Ishikawa (cell line): ENCODE results near the gene KCNJ6.

Experiments used
- CEBPB ChIP-seq: IDR thresholded peaks from 2 replicates; pipeline ENCODE4 v1.6.1; 2012
- CREB1 ChIP-seq: IDR thresholded peaks from 2 replicates; pipeline ENCODE4 v1.6.1; 2012; ENCODE audit warnings: low read depth
- EGR1 ChIP-seq: IDR thresholded peaks from 2 replicates; pipeline ENCODE4 v1.6.1; 2012
- EP300 ChIP-seq: IDR thresholded peaks from 2 replicates; pipeline ENCODE4 v1.6.1; 2012; ENCODE audit warnings: borderline replicate concordance
- FOXM1 ChIP-seq: IDR thresholded peaks from 2 replicates; pipeline ENCODE4 v1.6.1; 2012; ENCODE audit warnings: low read depth, borderline replicate concordance
- NFIC ChIP-seq: IDR thresholded peaks from 2 replicates; pipeline ENCODE4 v1.6.1; 2012
- RAD21 ChIP-seq: IDR thresholded peaks from 2 replicates; pipeline ENCODE4 v1.6.1; 2012; ENCODE audit warnings: low read depth
- TAF1 ChIP-seq: IDR thresholded peaks from 2 replicates; pipeline ENCODE4 v1.6.1; 2012; ENCODE audit warnings: low read depth, mild to moderate bottlenecking
- TCF12 ChIP-seq: IDR thresholded peaks from 2 replicates; pipeline ENCODE4 v1.6.1; 2012; ENCODE audit warnings: low read depth
- TEAD4 ChIP-seq: IDR thresholded peaks from 2 replicates; pipeline ENCODE4 v1.6.1; 2012
- YY1 ChIP-seq: IDR thresholded peaks from 2 replicates; pipeline ENCODE4 v1.6.1; 2012; ENCODE audit warnings: low read depth
- TF ChIP-seq, protein P1 (sequence below): IDR thresholded peaks from 2 replicates; pipeline ENCODE4 v1.6.1; 2012; ENCODE audit warnings: low read depth, mild to moderate bottlenecking
- TF ChIP-seq, protein P2 (sequence below): IDR thresholded peaks from 2 replicates; pipeline ENCODE4 v1.6.1; 2012
- TF ChIP-seq, protein P3 (sequence below): IDR thresholded peaks from 2 replicates; pipeline ENCODE4 v1.6.1; 2012

DNA sequence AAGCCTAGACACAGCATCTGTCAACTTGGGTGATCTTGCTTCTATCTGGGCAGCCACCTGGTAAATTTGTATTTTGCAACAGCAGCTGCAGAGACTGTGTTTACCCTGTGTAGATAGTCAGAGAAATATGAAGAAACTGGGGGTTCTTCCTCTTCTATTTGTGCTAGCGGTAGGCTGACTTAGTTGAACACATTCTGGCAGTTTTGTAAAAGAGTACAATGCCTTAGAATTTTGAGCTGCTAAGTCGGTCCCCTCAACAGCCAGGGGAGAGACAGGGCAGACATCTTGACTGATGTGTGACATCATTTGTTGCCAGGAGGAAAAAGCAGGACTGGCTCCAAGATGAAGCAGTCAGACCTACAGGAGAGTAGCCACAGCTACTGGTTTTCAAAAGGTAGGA lies 53.7 kb downstream of the KCNJ6 start:
- TF ChIP-seq YY1: no peak
- TF ChIP-seq, protein P1, sequence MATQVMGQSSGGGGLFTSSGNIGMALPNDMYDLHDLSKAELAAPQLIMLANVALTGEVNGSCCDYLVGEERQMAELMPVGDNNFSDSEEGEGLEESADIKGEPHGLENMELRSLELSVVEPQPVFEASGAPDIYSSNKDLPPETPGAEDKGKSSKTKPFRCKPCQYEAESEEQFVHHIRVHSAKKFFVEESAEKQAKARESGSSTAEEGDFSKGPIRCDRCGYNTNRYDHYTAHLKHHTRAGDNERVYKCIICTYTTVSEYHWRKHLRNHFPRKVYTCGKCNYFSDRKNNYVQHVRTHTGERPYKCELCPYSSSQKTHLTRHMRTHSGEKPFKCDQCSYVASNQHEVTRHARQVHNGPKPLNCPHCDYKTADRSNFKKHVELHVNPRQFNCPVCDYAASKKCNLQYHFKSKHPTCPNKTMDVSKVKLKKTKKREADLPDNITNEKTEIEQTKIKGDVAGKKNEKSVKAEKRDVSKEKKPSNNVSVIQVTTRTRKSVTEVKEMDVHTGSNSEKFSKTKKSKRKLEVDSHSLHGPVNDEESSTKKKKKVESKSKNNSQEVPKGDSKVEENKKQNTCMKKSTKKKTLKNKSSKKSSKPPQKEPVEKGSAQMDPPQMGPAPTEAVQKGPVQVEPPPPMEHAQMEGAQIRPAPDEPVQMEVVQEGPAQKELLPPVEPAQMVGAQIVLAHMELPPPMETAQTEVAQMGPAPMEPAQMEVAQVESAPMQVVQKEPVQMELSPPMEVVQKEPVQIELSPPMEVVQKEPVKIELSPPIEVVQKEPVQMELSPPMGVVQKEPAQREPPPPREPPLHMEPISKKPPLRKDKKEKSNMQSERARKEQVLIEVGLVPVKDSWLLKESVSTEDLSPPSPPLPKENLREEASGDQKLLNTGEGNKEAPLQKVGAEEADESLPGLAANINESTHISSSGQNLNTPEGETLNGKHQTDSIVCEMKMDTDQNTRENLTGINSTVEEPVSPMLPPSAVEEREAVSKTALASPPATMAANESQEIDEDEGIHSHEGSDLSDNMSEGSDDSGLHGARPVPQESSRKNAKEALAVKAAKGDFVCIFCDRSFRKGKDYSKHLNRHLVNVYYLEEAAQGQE: no peak
- TF ChIP-seq TCF12: no peak
- TF ChIP-seq CEBPB: no peak
- TF ChIP-seq EP300: no peak
- TF ChIP-seq TEAD4: no peak
- no peak for TF ChIP-seq TAF1
- no peak for TF ChIP-seq EGR1
- TF ChIP-seq, protein P2, sequence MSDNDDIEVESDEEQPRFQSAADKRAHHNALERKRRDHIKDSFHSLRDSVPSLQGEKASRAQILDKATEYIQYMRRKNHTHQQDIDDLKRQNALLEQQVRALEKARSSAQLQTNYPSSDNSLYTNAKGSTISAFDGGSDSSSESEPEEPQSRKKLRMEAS: no peak
- 0 out of 2 replicates have a peak, but pooled peaks have one; percentile 35 for TF ChIP-seq CREB1
- no peak for TF ChIP-seq RAD21
- TF ChIP-seq FOXM1: no peak
- TF ChIP-seq, protein P3, sequence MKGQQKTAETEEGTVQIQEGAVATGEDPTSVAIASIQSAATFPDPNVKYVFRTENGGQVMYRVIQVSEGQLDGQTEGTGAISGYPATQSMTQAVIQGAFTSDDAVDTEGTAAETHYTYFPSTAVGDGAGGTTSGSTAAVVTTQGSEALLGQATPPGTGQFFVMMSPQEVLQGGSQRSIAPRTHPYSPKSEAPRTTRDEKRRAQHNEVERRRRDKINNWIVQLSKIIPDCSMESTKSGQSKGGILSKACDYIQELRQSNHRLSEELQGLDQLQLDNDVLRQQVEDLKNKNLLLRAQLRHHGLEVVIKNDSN: no peak
- no peak for TF ChIP-seq NFIC
